Adrenal gland (tissue), 12 donors: ENCODE measurements around the gene FRY. TPM values are rescaled to one million over a fixed set of nuclear protein-coding genes. Genes with fewer than 3 reads are reported as not detected.

Experiments used
- DNase-seq, 7 donors: peaks; one replicate each; pipeline ENCODE4 v3.0.0-alpha.2; 2019 to 2020
- H3K27ac ChIP-seq, 5 donors: fragments of 200-600 bp; sonication (generic) in 4 of 5; 1 replicate in 3 of 5; 2 replicates in 2 of 5; pipeline versions ENCODE4 v1.5.1 to v1.8.0; 2016 to 2020; ENCODE audit warnings: mild to moderate bottlenecking in 1 of 5
- H3K27me3 ChIP-seq: fragments of 200-600 bp; 2 replicates; pipeline ENCODE4 v1.8.0; 2021
- H3K36me3 ChIP-seq, 2 donors: fragments of 200-600 bp; replicated peaks in 1 of 2; 1 replicate in 1 of 2; 2 replicates in 1 of 2; pipeline versions ENCODE4 v1.5.1 to v1.8.0; 2018 to 2022
- H3K4me1 ChIP-seq, 2 donors: fragments of 200-600 bp; replicated peaks in 1 of 2; 1 replicate in 1 of 2; 2 replicates in 1 of 2; pipeline versions ENCODE4 v1.5.1 to v1.8.0; 2018 to 2021
- H3K4me3 ChIP-seq, 4 donors: fragments of 200-600 bp; sonication (generic) in 3 of 4; one replicate each; pipeline ENCODE4 v1.5.1; 2016 to 2018
- H3K9me3 ChIP-seq, 3 donors: fragments of 200-600 bp; sonication (generic) in 1 of 3; replicated peaks in 1 of 3; 1 replicate in 2 of 3; 2 replicates in 1 of 3; pipeline versions ENCODE4 v1.5.1 to v1.8.0; 2016 to 2021
- CTCF ChIP-seq, 6 experiments: fragments of 450-650 bp in 4 of 6; fragments of 200-600 bp in 2 of 6; sonication (generic) in 1 of 6; IDR thresholded peaks; 1 replicate in 5 of 6; 2 replicates in 1 of 6; pipeline versions ENCODE4 v1.5.1 to v1.8.0; 2016 to 2021; ENCODE audit warnings: antibody characterized with exemption in 6 of 6, mild to moderate bottlenecking in 2 of 6, moderate library complexity in 1 of 6
- POLR2A ChIP-seq, 2 donors: fragments of 450-650 bp; IDR thresholded peaks; one replicate each; pipeline ENCODE4 v1.6.1; 2017; ENCODE audit warnings: antibody characterized with exemption in 2 of 2, mild to moderate bottlenecking in 2 of 2, moderate library complexity in 1 of 2
- WGBS, 4 donors: extraction: QIAGEN DNeasy Blood & Tissue Kit in 2 of 4; methylation state at CpG; one replicate each; pipeline versions ENCODE4 v1.1.5 to v1.1.7; 2013 to 2017; 5-methylcytosine and 5-hydroxymethylcytosine counted together
- intact Hi-C, 2 donors: fragments of 100-400 bp; cut with DNase I; formaldehyde crosslinking; loops; one replicate each; pipeline versions ENCODE4 v1.14.1 to v1.15.0; 2022 to 2023
- polyA plus RNA-seq, 3 donors: library from polyadenylated mRNA; stranded (reverse); fragments of 200-250 nt in 2 of 3; fragments of 350-450 nt in 1 of 3; fragmentation: Illumina TruSeq in 1 of 3; extraction: RNeasy Lipid Tissue Mini Kit (QIAGEN cat#74804) in 1 of 3; gene quantifications; one replicate each; pipeline ENCODE4 v1.2.3, GENCODE V29; 2013 to 2014
- total RNA-seq, 9 donors: library from RNA; depleted of rRNA in 4 of 9; stranded (reverse); fragments of >200 nt in 4 of 9; fragments of 120-200 nt in 1 of 9; fragmentation: NEBNext Ultra II Directional in 1 of 9; extraction: Animal tissue kit (Norgen Biotek cat#: 25700) in 1 of 9; gene quantifications; one replicate each; pipeline versions ENCODE4 v1.1.0 to v1.2.4, GENCODE V29; 2013 to 2023
- donor health status: healthy with polysubstance abuse.
- donor health status: Bipolar disorder and iron deficiency.
- donor health status: DM: yes; HTN: yes; CAD: no.
- donor health status: DM: no; HTN: no; CAD: no.
- donor health status: DM: no; HTN: no; CAD: no.
- donor health status: DM: yes; HTN: yes; CAD: no.

Gene FRY
- total and polyA plus RNA-seq, 12 donors = 1.5 to 17.2 (median 7.3) TPM

GRCh38 chr13:32059511-32059984 lies 28.0 kb downstream of the FRY start:
- Histone ChIP-seq H3K9me3 (no peaks in the 10 kb centered on the region), H3K4me1 (no peaks in the 10 kb centered on the region), H3K27ac (no peak overlapping the region), H3K27me3 (no peaks in the 10 kb centered on the region), H3K4me3 (no peak overlapping the region), H3K36me3 (no peaks in the 10 kb centered on the region)
- no peak for TF ChIP-seq CTCF (IDR thresholded peaks at IDR 0.05)
- no peak for TF ChIP-seq POLR2A (IDR thresholded peaks at IDR 0.05)
- intact Hi-C loops = no loop called here
- no peak for DNase-seq
- 88 to 99% (median 97%) methylated on average over 2 of the region's 2 CpGs for WGBS, 4 donors

- DNase-seq = no peak
- Histone ChIP-seq H3K9me3 (no peaks in the 10 kb centered on the region), H3K36me3 (no peaks in the 10 kb centered on the region), H3K4me1 (no peaks in the 10 kb centered on the region), H3K4me3 (no peak overlapping the region), H3K27me3 (no peaks in the 10 kb centered on the region), H3K27ac (no peak overlapping the region)
- TF ChIP-seq POLR2A (IDR thresholded peaks at IDR 0.05) (no peak), CTCF (IDR thresholded peaks at IDR 0.05) (no peak)
- intact Hi-C loops = no loop called here
- WGBS, 4 donors = 74 to 84% (median 80%) methylated on average over 5 of the region's 5 CpGs
Measured at GRCh38 chr13:32060401-32060878, 28.9 kb downstream of the FRY start.

GRCh38 chr13:32063619-32064233 lies 32.2 kb downstream of the FRY start:
- Histone ChIP-seq H3K9me3 (no peaks in the 10 kb centered on the region), H3K4me1 (no peaks in the 10 kb centered on the region), H3K27ac (no peak overlapping the region), H3K27me3 (no peaks in the 10 kb centered on the region), H3K36me3 (no peaks in the 10 kb centered on the region), H3K4me3 (no peak overlapping the region)
- TF ChIP-seq CTCF (IDR thresholded peaks at IDR 0.05) (no peak), POLR2A (IDR thresholded peaks at IDR 0.05) (no peak)
- no peak for DNase-seq
- 80 to 87% (median 84%) methylated on average over 8 of the region's 8 CpGs for WGBS, 4 donors
- intact Hi-C loops = no loop called here

- intact Hi-C loops = no loop called here
- H3K4me3 ChIP-seq = no peak overlapping the region
- WGBS, 4 donors = 82 to 92% (median 89%) methylated on average over 6 of the region's 6 CpGs
- no peak overlapping the region for H3K27ac ChIP-seq
- H3K4me1 ChIP-seq = no peaks in the 10 kb centered on the region
- H3K36me3 ChIP-seq = no peaks in the 10 kb centered on the region
- DNase-seq = no peak
- H3K27me3 ChIP-seq = no peaks in the 10 kb centered on the region
- TF ChIP-seq POLR2A (IDR thresholded peaks at IDR 0.05) = no peak
- TF ChIP-seq CTCF (IDR thresholded peaks at IDR 0.05) = no peak
- no peaks in the 10 kb centered on the region for H3K9me3 ChIP-seq
Measured at GRCh38 chr13:32067149-32067961, 35.8 kb downstream of the FRY start.
